GF-D8 (cell line): ENCODE results near the gene GNPNAT1.

Experiments
- DNase-seq: peaks from one replicate; lab custom pipeline; 2025; lab: John Stamatoyannopoulos, UW

The GNPNAT1 gene

GRCh38 chr14:52791223-52792096, at the start of gene GNPNAT1:
TSS of gene GNPNAT1 (minus strand) at chr14:52791607. CDS start at chr14:52784650, 6,957 bp downstream.
- DNase-seq = peak; percentile 69

GRCh38 chr14:52840877-52841276, 49.5 kb upstream of the GNPNAT1 start:
- DNase-seq = no peak

- no peak for DNase-seq
Observed at GRCh38 chr14:52837451-52837850, 46.0 kb upstream of the GNPNAT1 start.

GRCh38 chr14:52836063-52836462, 44.7 kb upstream of the GNPNAT1 start:
- DNase-seq = no peak

- no peak for DNase-seq
Observed at GRCh38 chr14:52835122-52835903, 43.9 kb upstream of the GNPNAT1 start.

GRCh38 chr14:52834440-52834842, 43.0 kb upstream of the GNPNAT1 start:
- no peak for DNase-seq

GRCh38 chr14:52833891-52834290, 42.5 kb upstream of the GNPNAT1 start:
- no peak for DNase-seq

- DNase-seq = no peak
Observed at GRCh38 chr14:52829527-52830185, 38.2 kb upstream of the GNPNAT1 start.

GRCh38 chr14:52827426-52827825, 36.0 kb upstream of the GNPNAT1 start:
- DNase-seq = no peak

GRCh38 chr14:52825085-52825484, 33.7 kb upstream of the GNPNAT1 start:
- no peak for DNase-seq

GRCh38 chr14:52824462-52824861, 33.1 kb upstream of the GNPNAT1 start:
- no peak for DNase-seq

GRCh38 chr14:52821805-52822250, 30.4 kb upstream of the GNPNAT1 start:
- no peak for DNase-seq

- no peak for DNase-seq
Observed at GRCh38 chr14:52808101-52808500, 16.7 kb upstream of the GNPNAT1 start.

GRCh38 chr14:52806115-52806514, 14.7 kb upstream of the GNPNAT1 start:
- no peak for DNase-seq

- DNase-seq = no peak
Observed at GRCh38 chr14:52802597-52802996, 11.2 kb upstream of the GNPNAT1 start.

GRCh38 chr14:52801014-52801712, 9.8 kb upstream of the GNPNAT1 start:
- DNase-seq = no peak

- DNase-seq = no peak
Observed at GRCh38 chr14:52798826-52799225, 7.4 kb upstream of the GNPNAT1 start.

- no peak for DNase-seq
Observed at GRCh38 chr14:52797653-52798052, 6.2 kb upstream of the GNPNAT1 start.

GRCh38 chr14:52793061-52793460, 1.7 kb upstream of the GNPNAT1 start:
- no peak for DNase-seq

GRCh38 chr14:52792097-52792415, 649 bp upstream of the GNPNAT1 start:
- no peak for DNase-seq

GRCh38 chr14:52790756-52791222, 618 bp downstream of the GNPNAT1 start:
- DNase-seq = no peak
